ENCODE data around the gene FBP2.

DNA sequence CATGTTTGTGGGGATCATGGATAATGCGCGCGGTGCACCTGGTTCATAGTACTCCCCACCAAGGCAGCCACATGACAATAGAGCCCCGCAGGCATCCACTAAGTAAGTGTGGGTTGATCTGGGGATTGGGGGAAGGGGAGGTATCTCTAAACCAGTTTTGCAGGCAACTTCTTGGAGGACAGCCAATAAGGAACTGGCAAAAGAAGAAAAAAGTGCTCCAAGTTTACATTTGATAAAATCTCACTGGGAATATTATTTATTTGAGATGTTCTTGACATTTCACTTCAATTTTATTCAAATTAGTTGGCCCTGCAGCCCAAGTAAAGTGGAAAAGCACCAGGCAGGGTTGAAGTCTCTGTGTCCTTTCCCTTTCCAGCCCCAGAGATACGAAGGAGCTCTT lies 37.2 kb upstream of the FBP2 start:
- TF ChIP-seq, protein P1, sequence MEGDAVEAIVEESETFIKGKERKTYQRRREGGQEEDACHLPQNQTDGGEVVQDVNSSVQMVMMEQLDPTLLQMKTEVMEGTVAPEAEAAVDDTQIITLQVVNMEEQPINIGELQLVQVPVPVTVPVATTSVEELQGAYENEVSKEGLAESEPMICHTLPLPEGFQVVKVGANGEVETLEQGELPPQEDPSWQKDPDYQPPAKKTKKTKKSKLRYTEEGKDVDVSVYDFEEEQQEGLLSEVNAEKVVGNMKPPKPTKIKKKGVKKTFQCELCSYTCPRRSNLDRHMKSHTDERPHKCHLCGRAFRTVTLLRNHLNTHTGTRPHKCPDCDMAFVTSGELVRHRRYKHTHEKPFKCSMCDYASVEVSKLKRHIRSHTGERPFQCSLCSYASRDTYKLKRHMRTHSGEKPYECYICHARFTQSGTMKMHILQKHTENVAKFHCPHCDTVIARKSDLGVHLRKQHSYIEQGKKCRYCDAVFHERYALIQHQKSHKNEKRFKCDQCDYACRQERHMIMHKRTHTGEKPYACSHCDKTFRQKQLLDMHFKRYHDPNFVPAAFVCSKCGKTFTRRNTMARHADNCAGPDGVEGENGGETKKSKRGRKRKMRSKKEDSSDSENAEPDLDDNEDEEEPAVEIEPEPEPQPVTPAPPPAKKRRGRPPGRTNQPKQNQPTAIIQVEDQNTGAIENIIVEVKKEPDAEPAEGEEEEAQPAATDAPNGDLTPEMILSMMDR (IDR thresholded peaks at IDR 0.05; ENCODE audit: insufficient read depth, low read length, poor library complexity, severe bottlenecking) = no peak
- no peak for TF ChIP-seq EZH2phosphoT487 (conservative IDR thresholded peaks at IDR 0.05; ENCODE audit: low read length)

Data from SU-DHL-6 (cell line).